ENCODE data around the gene TNFRSF13B. TPM values are rescaled to one million over a fixed set of nuclear protein-coding genes. Genes with fewer than 3 reads are reported as not detected.

Gene TNFRSF13B
- total RNA-seq, 1 donor = not detected

DNA sequence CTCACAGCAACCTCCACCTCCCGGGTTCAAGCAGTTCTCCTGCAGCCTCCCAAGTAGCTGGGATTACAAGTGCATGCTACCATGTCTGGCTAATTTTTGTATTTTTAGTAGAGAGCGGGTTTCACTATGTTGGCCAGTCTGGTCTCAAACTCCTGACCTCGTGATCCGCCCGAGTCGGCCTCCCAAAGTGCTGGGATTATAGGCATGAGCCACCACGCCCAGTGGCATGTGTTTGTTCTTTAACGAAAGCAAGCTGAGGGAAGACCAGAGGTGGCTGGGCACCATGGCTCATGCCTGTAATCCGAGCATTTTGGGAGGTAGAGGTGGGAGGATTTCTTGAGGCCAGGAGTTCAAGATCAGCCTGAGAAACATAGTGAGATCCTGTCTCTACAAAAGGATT lies 18.1 kb downstream of the TNFRSF13B start:
- TF ChIP-seq, protein P1, sequence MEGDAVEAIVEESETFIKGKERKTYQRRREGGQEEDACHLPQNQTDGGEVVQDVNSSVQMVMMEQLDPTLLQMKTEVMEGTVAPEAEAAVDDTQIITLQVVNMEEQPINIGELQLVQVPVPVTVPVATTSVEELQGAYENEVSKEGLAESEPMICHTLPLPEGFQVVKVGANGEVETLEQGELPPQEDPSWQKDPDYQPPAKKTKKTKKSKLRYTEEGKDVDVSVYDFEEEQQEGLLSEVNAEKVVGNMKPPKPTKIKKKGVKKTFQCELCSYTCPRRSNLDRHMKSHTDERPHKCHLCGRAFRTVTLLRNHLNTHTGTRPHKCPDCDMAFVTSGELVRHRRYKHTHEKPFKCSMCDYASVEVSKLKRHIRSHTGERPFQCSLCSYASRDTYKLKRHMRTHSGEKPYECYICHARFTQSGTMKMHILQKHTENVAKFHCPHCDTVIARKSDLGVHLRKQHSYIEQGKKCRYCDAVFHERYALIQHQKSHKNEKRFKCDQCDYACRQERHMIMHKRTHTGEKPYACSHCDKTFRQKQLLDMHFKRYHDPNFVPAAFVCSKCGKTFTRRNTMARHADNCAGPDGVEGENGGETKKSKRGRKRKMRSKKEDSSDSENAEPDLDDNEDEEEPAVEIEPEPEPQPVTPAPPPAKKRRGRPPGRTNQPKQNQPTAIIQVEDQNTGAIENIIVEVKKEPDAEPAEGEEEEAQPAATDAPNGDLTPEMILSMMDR (IDR thresholded peaks at IDR 0.05; ENCODE audit: insufficient read depth, low read depth, low read length) = no peak
- no peak for DNase-seq (ENCODE audit: low read depth)
- H3K4me3 ChIP-seq (ENCODE audit: low read depth, low read length) = no peak overlapping the region

DNA sequence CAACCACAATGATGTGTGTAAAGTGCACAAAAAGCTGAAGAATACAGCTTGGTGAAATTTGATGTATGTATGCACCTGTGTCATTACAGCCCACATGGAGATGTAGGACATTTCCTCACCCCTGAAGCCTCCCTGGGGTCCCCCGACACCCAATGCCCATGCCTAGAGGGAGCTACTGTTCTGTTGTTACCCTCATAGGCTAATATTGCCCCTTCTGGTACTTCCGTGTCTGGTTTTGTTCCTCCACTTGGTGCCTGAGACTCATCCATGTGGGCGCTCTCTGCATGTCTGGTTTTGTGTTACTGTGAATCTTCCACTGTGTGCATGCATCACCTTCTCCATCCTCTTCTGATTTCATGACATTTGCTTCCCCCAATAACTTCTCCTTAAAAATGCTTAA lies 18.6 kb downstream of the TNFRSF13B start:
- no peak overlapping the region for H3K4me3 ChIP-seq (ENCODE audit: low read depth, low read length)
- TF ChIP-seq, protein P1 (IDR thresholded peaks at IDR 0.05; ENCODE audit: insufficient read depth, low read depth, low read length) = no peak
- no peak for DNase-seq (ENCODE audit: low read depth)

DNA sequence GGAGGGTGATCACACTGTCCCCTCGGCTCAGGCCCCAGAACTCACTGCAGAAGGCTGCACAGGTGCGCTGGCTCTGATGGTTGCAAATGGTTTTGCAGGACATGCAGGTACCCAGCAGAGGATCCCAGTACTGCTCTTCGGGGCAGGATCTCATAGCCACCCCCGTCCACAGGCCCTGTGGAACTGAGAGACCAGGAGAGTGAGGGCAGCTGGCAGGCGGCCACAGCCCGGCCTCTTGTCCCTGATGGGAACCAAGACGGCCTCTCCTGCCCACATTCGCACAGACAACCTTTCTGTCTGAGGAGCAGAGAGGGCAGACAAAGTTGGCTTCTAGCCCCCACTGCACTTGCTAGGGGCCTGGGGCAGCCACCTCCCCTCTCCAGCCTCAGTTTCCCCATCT lies 19.5 kb downstream of the TNFRSF13B start:
- TF ChIP-seq, protein P1 (IDR thresholded peaks at IDR 0.05; ENCODE audit: insufficient read depth, low read depth, low read length) = no peak
- H3K4me3 ChIP-seq (ENCODE audit: low read depth, low read length) = no peak overlapping the region
- no peak for DNase-seq (ENCODE audit: low read depth)

DNA sequence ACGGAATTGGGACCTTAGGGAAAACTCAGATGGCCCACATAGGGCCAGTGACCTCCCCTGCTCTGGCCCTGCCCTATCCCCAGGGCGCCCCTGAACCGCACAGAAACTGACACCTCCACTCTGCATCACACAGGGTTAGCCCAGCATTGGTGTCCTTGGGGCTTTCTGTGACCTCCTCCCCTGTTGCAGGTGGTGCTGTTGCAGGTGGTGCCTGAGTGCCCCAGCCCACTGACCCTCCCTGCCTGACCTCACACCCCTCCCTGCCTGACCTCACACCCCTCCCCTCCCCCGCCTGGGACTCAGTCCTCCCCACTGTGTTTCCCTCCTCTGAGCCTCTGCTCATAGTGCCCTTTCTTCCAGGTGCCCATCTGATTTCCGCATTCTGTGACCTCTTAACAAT lies 21.4 kb downstream of the TNFRSF13B start:
- H3K4me3 ChIP-seq (ENCODE audit: low read depth, low read length) = no peak overlapping the region
- TF ChIP-seq, protein P1 (IDR thresholded peaks at IDR 0.05; ENCODE audit: insufficient read depth, low read depth, low read length) = no peak
- no peak for DNase-seq (ENCODE audit: low read depth)

DNA sequence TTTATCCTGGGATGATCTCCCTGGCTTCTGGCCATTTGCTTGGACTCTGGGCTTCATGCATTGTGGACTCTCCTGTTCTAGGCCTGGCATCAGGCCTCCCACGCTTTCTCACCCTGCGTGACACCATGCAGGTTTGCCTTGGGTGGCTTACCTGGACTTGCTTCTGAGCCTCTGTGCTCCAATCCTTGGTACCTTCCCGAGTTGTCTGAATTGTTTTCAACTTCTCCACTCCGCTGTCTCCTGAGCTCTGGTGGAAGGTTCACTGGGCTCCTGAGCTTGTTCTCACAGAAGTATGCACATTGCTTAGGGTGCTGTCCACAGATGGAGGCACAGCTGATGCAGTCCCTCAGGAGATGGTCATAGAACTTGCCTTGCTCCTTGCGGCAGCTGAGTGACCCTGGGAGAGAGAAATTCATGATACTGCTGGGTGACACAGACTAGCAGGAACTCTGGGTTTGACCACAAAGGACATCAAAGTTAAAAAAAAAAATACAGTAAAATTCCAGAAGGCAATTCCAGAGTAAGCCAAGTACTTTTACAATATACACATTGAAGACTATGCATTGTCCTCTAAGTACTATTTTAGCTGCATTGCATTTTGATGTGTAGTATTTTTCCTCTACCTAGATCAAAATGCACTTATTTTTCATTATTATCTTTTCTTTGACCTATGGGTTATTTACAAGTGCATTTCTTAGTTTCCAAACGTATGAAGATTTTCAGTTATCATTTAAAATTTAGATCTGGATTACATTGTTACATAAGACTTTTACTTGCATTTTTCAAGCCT lies 23.1 kb downstream of the TNFRSF13B start:
- TF ChIP-seq, protein P1 (IDR thresholded peaks at IDR 0.05; ENCODE audit: insufficient read depth, low read depth, low read length) = no peak
- DNase-seq (ENCODE audit: low read depth) = no peak
- no peak overlapping the region for H3K4me3 ChIP-seq (ENCODE audit: low read depth, low read length)

DNA sequence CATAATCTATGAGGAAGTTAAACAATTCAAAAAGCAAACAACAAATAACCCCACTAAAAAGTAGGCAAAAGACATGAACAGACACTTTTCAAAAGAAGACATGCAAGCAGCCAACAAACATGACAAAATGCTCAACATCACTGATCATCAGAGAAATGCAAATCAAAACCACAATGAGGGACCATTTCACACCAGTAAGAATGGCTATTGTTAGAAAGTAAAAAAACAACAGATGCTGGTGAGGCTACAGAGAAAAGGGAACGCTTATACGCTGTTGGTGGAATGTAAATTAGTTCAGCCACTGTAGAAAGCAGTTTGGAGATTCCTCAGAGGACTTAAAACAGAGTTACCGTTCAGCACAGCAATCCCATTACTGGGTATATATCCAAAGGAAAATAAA lies 24.4 kb downstream of the TNFRSF13B start:
- H3K4me3 ChIP-seq (ENCODE audit: low read depth, low read length) = no peak overlapping the region
- TF ChIP-seq, protein P1 (IDR thresholded peaks at IDR 0.05; ENCODE audit: insufficient read depth, low read depth, low read length) = no peak
- no peak for DNase-seq (ENCODE audit: low read depth)

All from fibroblast of villous mesenchyme (primary cell).